Smooth muscle cell (in vitro differentiated cells): Measurements from ENCODE around the gene CDH8. TPM values are rescaled to one million over a fixed set of nuclear protein-coding genes. Genes with fewer than 3 reads are reported as not detected.

Source experiments
- DNase-seq: peaks from one replicate; lab custom pipeline; 2025; ENCODE audit not compliant: unreplicated experiment; lab: John Stamatoyannopoulos, UW
- H2AFZ ChIP-seq: fragments of 200-600 bp; sonication (generic); 2 replicates; pipeline ENCODE4 v1.6.0; 2016; ENCODE audit warnings: antibody characterized with exemption, low read depth, mild to moderate bottlenecking
- H3F3A ChIP-seq: fragments of 200-600 bp; sonication (generic); 2 replicates; pipeline ENCODE4 v1.6.0; 2017; ENCODE audit warnings: antibody characterized with exemption, low read depth
- H3K27ac ChIP-seq: fragments of 200-600 bp; sonication (generic); 2 replicates; pipeline ENCODE4 v1.5.1; 2016; ENCODE audit warnings: low read depth, mild to moderate bottlenecking
- H3K27me3 ChIP-seq: fragments of 200-600 bp; sonication (generic); 2 replicates; pipeline ENCODE4 v1.6.1; 2016; ENCODE audit warnings: low read depth, mild to moderate bottlenecking
- H3K36me3 ChIP-seq: fragments of 200-600 bp; sonication (generic); 2 replicates; pipeline ENCODE4 v1.5.1; 2016; ENCODE audit warnings: low read depth
- H3K4me1 ChIP-seq: fragments of 200-600 bp; sonication (generic); 2 replicates; pipeline ENCODE4 v1.5.1; 2016; ENCODE audit warnings: low read depth
- H3K4me2 ChIP-seq: fragments of 200-600 bp; sonication (generic); 2 replicates; pipeline ENCODE4 v1.6.0; 2016; ENCODE audit warnings: mild to moderate bottlenecking
- H3K4me3 ChIP-seq: fragments of 200-600 bp; sonication (generic); 2 replicates; pipeline ENCODE4 v1.5.1; 2016; ENCODE audit warnings: mild to moderate bottlenecking
- H3K79me2 ChIP-seq: fragments of 200-600 bp; sonication (generic); 2 replicates; pipeline ENCODE4 v1.6.0; 2016; ENCODE audit warnings: low read depth, mild to moderate bottlenecking
- H3K9ac ChIP-seq: fragments of 200-600 bp; sonication (generic); 2 replicates; pipeline ENCODE4 v1.6.0; 2016; ENCODE audit warnings: low read depth
- H3K9me3 ChIP-seq: fragments of 200-600 bp; sonication (generic); replicated peaks from 2 replicates; pipeline ENCODE4 v1.5.1; 2016; ENCODE audit warnings: low read depth
- H4K20me1 ChIP-seq: fragments of 200-600 bp; sonication (generic); 2 replicates; pipeline ENCODE4 v1.6.0; 2016; ENCODE audit warnings: low read depth
- CTCF ChIP-seq: fragments of 200-600 bp; sonication (generic); IDR thresholded peaks from 2 replicates; pipeline ENCODE4 v1.5.1; 2017; ENCODE audit warnings: borderline replicate concordance, mild to moderate bottlenecking, antibody characterized with exemption; ENCODE audit not compliant: insufficient read depth, poor library complexity, severe bottlenecking
- WGBS: methylation state at CpG from one replicate; pipeline ENCODE4 v1.1.7; 2016; ENCODE audit warnings: low lambda C conversion rate; 5-methylcytosine and 5-hydroxymethylcytosine counted together
- polyA plus RNA-seq: library from polyadenylated mRNA; unstranded; fragments of >200 nt; fragmentation: Nextera tagmentation; extraction: Ambion mirVana; gene quantifications from 2 replicates; pipeline ENCODE4 v1.2.1, GENCODE V29; 2016
- total RNA-seq: library from RNA; depleted of rRNA; stranded (reverse); fragments of >200 nt; gene quantifications from 2 replicates; pipeline ENCODE4 v1.2.3, GENCODE V29; 2014

The CDH8 gene
- total and polyA plus RNA-seq, 2 experiments from 2014 or later: 1.8 to 5.5 TPM

DNA sequence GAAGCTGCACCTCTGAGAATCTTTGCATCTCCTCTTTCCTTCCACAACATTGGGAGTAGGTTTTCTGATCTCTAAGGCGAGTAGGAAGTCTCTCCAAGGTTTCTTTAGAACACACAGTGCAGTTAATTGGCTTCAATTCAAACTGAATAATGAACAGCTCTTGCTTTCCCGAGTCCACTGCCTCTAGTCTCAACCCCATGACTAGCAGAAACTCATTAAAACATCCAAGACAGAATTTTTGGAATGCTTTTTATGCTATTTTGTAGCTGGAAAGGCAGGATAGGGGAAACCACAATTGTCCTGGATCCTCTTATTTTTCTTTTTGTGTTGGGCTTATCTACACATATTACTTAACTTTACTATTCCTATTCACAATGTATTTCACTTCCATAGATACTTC is 206.6 kb downstream of the CDH8 start:
- H3K4me1 ChIP-seq: peaks cover 5% of the 10 kb centered on the region
- H3K4me2 ChIP-seq: no peak overlapping the region
- H3F3A ChIP-seq: no peaks in the 10 kb centered on the region
- TF ChIP-seq CTCF: no peak
- DNase-seq: no peak
- no peaks in the 10 kb centered on the region for H3K9me3 ChIP-seq
- no peaks in the 10 kb centered on the region for H3K27me3 ChIP-seq
- H3K79me2 ChIP-seq: no peaks in the 10 kb centered on the region
- WGBS: 76% methylated on average over 2 of the region's 2 CpGs
- H3K27ac ChIP-seq: no peak overlapping the region
- no peak overlapping the region for H3K4me3 ChIP-seq
- no peak overlapping the region for H2AFZ ChIP-seq
- H4K20me1 ChIP-seq: no peaks in the 10 kb centered on the region
- H3K36me3 ChIP-seq: no peaks in the 10 kb centered on the region
- no peak overlapping the region for H3K9ac ChIP-seq

- no peak for DNase-seq
- no peaks in the 10 kb centered on the region for H3K79me2 ChIP-seq
- 96% methylated on average over 1 of the region's 1 CpG for WGBS
- no peak overlapping the region for H3K9ac ChIP-seq
- H3K9me3 ChIP-seq: no peaks in the 10 kb centered on the region
- no peaks in the 10 kb centered on the region for H3K4me1 ChIP-seq
- H3F3A ChIP-seq: no peaks in the 10 kb centered on the region
- no peak for TF ChIP-seq CTCF
- H3K4me3 ChIP-seq: no peak overlapping the region
- H2AFZ ChIP-seq: no peak overlapping the region
- H3K36me3 ChIP-seq: no peaks in the 10 kb centered on the region
- H3K27ac ChIP-seq: no peak overlapping the region
- H4K20me1 ChIP-seq: no peaks in the 10 kb centered on the region
- H3K27me3 ChIP-seq: no peaks in the 10 kb centered on the region
- no peak overlapping the region for H3K4me2 ChIP-seq
These were observed 212.9 kb downstream of the CDH8 start for GRCh38 chr16:61823326-61823725.

DNA sequence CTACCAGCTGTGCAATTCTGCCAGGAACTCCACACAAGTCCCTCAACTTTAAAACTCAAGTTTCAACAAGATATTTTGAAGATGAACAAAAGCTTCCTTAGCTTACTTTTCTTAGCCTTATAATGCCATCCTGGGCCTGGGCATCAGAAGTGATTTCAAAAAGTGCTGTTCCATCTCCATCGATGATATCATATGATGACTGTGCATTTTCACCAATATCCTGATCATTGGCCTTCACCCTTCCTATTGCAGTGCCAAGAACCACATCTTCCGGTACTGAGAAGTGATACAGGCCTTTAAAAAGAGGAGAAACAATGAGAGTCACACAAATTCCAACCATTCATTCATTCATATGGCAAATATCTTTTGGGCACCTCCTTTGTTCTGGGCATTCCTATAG is 215.4 kb downstream of the CDH8 start:
- Histone ChIP-seq H3K4me1 (no peaks in the 10 kb centered on the region), H3K27ac (no peak overlapping the region), H3K79me2 (no peaks in the 10 kb centered on the region), H3K4me3 (no peak overlapping the region), H4K20me1 (no peaks in the 10 kb centered on the region), H3K27me3 (no peaks in the 10 kb centered on the region), H2AFZ (no peak overlapping the region), H3K36me3 (no peaks in the 10 kb centered on the region), H3K9ac (no peak overlapping the region), H3K9me3 (no peaks in the 10 kb centered on the region), H3F3A (no peaks in the 10 kb centered on the region), H3K4me2 (no peak overlapping the region)
- no peak for DNase-seq
- 98% methylated on average over 2 of the region's 2 CpGs for WGBS
- no peak for TF ChIP-seq CTCF

DNA sequence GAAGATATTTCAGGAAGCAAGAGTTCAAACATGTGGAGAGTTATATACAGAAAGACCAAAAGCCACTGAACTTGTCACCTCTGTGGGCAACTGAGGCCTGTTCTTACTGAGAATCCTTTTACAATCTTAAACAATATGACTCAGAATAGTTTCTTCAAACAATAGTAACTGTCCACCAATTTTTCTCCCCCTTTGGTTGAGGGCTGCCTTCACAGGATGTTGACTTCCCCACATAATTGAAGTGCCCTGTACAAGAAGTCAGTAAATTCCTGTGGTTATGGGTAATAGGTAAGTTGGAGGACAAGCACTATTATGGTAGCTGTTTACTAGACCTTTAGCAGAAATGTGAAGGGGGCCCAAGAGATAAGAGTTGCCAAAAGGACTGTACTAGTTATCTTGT is 215.8 kb downstream of the CDH8 start:
- H3K4me1 ChIP-seq: no peaks in the 10 kb centered on the region
- H3K4me2 ChIP-seq: no peak overlapping the region
- no peaks in the 10 kb centered on the region for H3K36me3 ChIP-seq
- no peaks in the 10 kb centered on the region for H3K79me2 ChIP-seq
- no peaks in the 10 kb centered on the region for H4K20me1 ChIP-seq
- H3F3A ChIP-seq: no peaks in the 10 kb centered on the region
- TF ChIP-seq CTCF: no peak
- H3K4me3 ChIP-seq: no peak overlapping the region
- H3K27me3 ChIP-seq: no peaks in the 10 kb centered on the region
- DNase-seq: no peak
- H3K9ac ChIP-seq: no peak overlapping the region
- no peaks in the 10 kb centered on the region for H3K9me3 ChIP-seq
- H3K27ac ChIP-seq: no peak overlapping the region
- H2AFZ ChIP-seq: no peak overlapping the region
